ENCODE data around the gene ACTR5. TPM values are rescaled to one million over a fixed set of nuclear protein-coding genes. Genes with fewer than 3 reads are reported as not detected.

ACTR5 gene
- total RNA-seq, 2 experiments from 2014 or later: 7.1 to 7.4 TPM

- Mint-ChIP-seq H3K27ac (no peak overlapping the region), H3K9me3 (peaks cover 3% of the 10 kb centered on the region), H3K4me1 (ENCODE audit: low read depth) (peaks cover 60% of the 10 kb centered on the region), H3K27me3 (peaks cover 90% of the 10 kb centered on the region), H3K36me3 (ENCODE audit: low read depth) (no peaks in the 10 kb centered on the region), H3K4me3 (no peak overlapping the region)
- CTCF ChIA-PET: interaction anchor here (0.6 to 5.3 kb wide), 20 partner anchors 8 to 197 kb away, joined by 3 to 53 read pairs (median 4); partner anchors contain the start of gene ACTR5
- DNase-seq (peak; percentile 69), ATAC-seq (peak; percentile 44)
- TF ChIP-seq, protein P1, sequence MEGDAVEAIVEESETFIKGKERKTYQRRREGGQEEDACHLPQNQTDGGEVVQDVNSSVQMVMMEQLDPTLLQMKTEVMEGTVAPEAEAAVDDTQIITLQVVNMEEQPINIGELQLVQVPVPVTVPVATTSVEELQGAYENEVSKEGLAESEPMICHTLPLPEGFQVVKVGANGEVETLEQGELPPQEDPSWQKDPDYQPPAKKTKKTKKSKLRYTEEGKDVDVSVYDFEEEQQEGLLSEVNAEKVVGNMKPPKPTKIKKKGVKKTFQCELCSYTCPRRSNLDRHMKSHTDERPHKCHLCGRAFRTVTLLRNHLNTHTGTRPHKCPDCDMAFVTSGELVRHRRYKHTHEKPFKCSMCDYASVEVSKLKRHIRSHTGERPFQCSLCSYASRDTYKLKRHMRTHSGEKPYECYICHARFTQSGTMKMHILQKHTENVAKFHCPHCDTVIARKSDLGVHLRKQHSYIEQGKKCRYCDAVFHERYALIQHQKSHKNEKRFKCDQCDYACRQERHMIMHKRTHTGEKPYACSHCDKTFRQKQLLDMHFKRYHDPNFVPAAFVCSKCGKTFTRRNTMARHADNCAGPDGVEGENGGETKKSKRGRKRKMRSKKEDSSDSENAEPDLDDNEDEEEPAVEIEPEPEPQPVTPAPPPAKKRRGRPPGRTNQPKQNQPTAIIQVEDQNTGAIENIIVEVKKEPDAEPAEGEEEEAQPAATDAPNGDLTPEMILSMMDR (IDR thresholded peaks at IDR 0.05): peak; percentile 45
- intact Hi-C loops (cut with micrococcal nuclease): loop anchor here (5.0 kb wide), 1 partner anchor 39 kb away; no protein-coding TSS in a partner anchor
- POLR2A ChIA-PET: interaction anchor here (0.7 to 1.2 kb wide), 3 partner anchors 21 to 200 kb away, joined by 3 to 4 read pairs (median 3); no protein-coding TSS in a partner anchor
Measured at GRCh38 chr20:38725931-38726803, 22.1 kb upstream of the ACTR5 start.

DNA sequence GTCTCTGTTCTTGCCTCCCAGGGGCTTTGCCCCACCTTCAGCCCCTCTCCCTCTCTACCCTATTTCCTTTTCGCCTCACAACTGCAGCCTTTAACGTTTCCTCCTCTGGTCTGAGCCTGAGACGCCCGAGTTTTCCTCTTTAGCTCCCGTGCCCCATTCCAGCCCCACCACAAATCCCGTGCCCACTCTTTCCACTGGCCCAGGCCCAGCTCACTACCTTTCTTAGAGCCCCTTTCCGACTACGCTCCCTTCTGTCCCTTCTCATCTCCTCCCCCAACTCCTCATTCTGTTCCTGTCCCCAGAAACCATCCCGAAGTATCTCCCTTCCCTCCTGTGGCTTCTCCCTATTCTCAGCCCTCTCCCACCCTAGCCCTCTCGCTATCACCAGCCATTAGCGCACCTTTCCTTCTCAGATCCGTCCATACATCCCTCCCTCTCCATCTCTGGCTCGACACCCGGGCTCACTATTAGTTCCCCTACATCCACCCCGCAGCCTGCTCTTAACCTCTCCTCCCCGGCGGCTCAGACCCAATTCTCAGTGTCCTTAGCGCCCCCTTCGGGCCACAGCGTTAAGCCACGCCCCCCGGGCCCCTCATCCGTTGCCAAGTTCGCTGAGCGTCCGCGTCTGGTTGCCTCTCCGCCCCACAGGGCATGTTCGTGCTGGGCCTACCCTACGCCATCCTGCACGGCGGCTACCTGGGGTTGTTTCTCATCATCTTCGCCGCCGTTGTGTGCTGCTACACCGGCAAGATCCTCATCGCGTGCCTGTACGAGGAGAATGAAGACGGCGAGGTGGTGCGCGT is 21.3 kb upstream of the ACTR5 start:
- Mint-ChIP-seq H3K4me3 (peak overlapping the region; percentile 48), H3K27me3 (peaks cover 86% of the 10 kb centered on the region), H3K4me1 (ENCODE audit: low read depth) (peaks cover 63% of the 10 kb centered on the region), H3K27ac (no peak overlapping the region), H3K9me3 (peaks cover 3% of the 10 kb centered on the region), H3K36me3 (ENCODE audit: low read depth) (no peaks in the 10 kb centered on the region)
- intact Hi-C loops (cut with micrococcal nuclease): loop anchor here (5.0 kb wide), 1 partner anchor 40 kb away; no protein-coding TSS in a partner anchor
- ChIA-PET POLR2A (interaction anchor here (0.7 to 1.6 kb wide), 2 partner anchors 8 to 20 kb away, joined by 3 to 4 read pairs; no protein-coding TSS in a partner anchor), CTCF (interaction anchor here (0.7 to 5.3 kb wide), 15 partner anchors 9 to 196 kb away, joined by 3 to 53 read pairs (median 4); partner anchors contain the start of gene ACTR5)
- TF ChIP-seq, protein P1 (IDR thresholded peaks at IDR 0.05): peak; percentile 37
- ATAC-seq (peak; percentile 55), DNase-seq (peak; percentile 91)

DNA sequence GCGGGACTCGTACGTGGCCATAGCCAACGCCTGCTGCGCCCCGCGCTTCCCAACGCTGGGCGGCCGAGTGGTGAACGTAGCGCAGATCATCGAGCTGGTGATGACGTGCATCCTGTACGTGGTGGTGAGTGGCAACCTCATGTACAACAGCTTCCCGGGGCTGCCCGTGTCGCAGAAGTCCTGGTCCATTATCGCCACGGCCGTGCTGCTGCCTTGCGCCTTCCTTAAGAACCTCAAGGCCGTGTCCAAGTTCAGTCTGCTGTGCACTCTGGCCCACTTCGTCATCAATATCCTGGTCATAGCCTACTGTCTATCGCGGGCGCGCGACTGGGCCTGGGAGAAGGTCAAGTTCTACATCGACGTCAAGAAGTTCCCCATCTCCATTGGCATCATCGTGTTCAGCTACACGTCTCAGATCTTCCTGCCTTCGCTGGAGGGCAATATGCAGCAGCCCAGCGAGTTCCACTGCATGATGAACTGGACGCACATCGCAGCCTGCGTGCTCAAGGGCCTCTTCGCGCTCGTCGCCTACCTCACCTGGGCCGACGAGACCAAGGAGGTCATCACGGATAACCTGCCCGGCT is 20.6 kb upstream of the ACTR5 start:
- no peaks in the 10 kb centered on the region for H3K36me3 Mint-ChIP-seq (ENCODE audit: low read depth)
- peak; percentile 9 for DNase-seq
- CTCF ChIA-PET: interaction anchor here (1.0 to 2.5 kb wide), 6 partner anchors 8 to 148 kb away, joined by 3 to 14 read pairs (median 4); no protein-coding TSS in a partner anchor

GRCh38 chr20:38728191-38728781 is 20.0 kb upstream of the ACTR5 start:
- H3K4me3 Mint-ChIP-seq: peak overlapping the region; percentile 48
- DNase-seq: peak; percentile 18
- peaks cover 3% of the 10 kb centered on the region for H3K9me3 Mint-ChIP-seq
- no peak overlapping the region for H3K27ac Mint-ChIP-seq
- H3K4me1 Mint-ChIP-seq (ENCODE audit: low read depth): peaks cover 60% of the 10 kb centered on the region
- peaks cover 84% of the 10 kb centered on the region for H3K27me3 Mint-ChIP-seq
- POLR2A ChIA-PET: interaction anchor here (1.6 kb wide), 1 partner anchor 9 kb away, joined by 4 read pairs; no protein-coding TSS in a partner anchor
- CTCF ChIA-PET: interaction anchor here (1.0 to 6.3 kb wide), 8 partner anchors 7 to 202 kb away, joined by 3 to 31 read pairs (median 3); no protein-coding TSS in a partner anchor
- no peak for ATAC-seq
- intact Hi-C loops (cut with micrococcal nuclease): loop anchor here (5.0 kb wide), 1 partner anchor 41 kb away; no protein-coding TSS in a partner anchor
- H3K36me3 Mint-ChIP-seq (ENCODE audit: low read depth): no peaks in the 10 kb centered on the region
- TF ChIP-seq, protein P1 (IDR thresholded peaks at IDR 0.05): no peak

More for the DNA sequence above, 20.6 kb upstream of the ACTR5 start:
- Mint-ChIP-seq H3K4me1 (ENCODE audit: low read depth) (peaks cover 63% of the 10 kb centered on the region), H3K4me3 (peak overlapping the region; percentile 48), H3K27me3 (peaks cover 85% of the 10 kb centered on the region), H3K27ac (peak overlapping the region; percentile 37), H3K9me3 (peaks cover 3% of the 10 kb centered on the region)
- TF ChIP-seq, protein P1 (IDR thresholded peaks at IDR 0.05): no peak
- POLR2A ChIA-PET: interaction anchor here (1.6 kb wide), 1 partner anchor 9 kb away, joined by 4 read pairs; no protein-coding TSS in a partner anchor
- intact Hi-C loops (cut with micrococcal nuclease): loop anchor here (5.0 kb wide), 1 partner anchor 40 kb away; no protein-coding TSS in a partner anchor
- ATAC-seq: peak; percentile 12
